Liver (tissue), 9 donors: ENCODE data around the gene TAS2R16. TPM values are rescaled to one million over a fixed set of nuclear protein-coding genes. Genes with fewer than 3 reads are reported as not detected.

Experiments
- DNase-seq: peaks from one replicate; pipeline ENCODE4 v3.0.0-alpha.2; 2017; ENCODE audit warnings: low spot score
- H3K27ac ChIP-seq, 2 donors: one replicate each; pipeline ENCODE4 v1.7.0; 2013; ENCODE audit warnings: inconsistent platforms in 2 of 2, low read length in 2 of 2, control low read depth in 1 of 2, low read depth in 1 of 2, mild to moderate bottlenecking in 1 of 2
- H3K27me3 ChIP-seq, 4 donors: one replicate each; pipeline versions ENCODE4 v1.6.1 to v1.7.0; 2013; ENCODE audit warnings: low read length in 3 of 4, inconsistent platforms in 1 of 4, mild to moderate bottlenecking in 1 of 4, moderate library complexity in 1 of 4; ENCODE audit not compliant: control insufficient read depth in 4 of 4, insufficient read depth in 4 of 4
- H3K36me3 ChIP-seq, 4 donors: one replicate each; pipeline versions ENCODE4 v1.6.1 to v1.7.0; 2013; ENCODE audit warnings: low read length in 3 of 4, mild to moderate bottlenecking in 3 of 4, low read depth in 1 of 4, moderate library complexity in 1 of 4; ENCODE audit not compliant: control insufficient read depth in 4 of 4, insufficient read depth in 3 of 4
- H3K4me1 ChIP-seq, 4 donors: one replicate each; pipeline versions ENCODE4 v1.6.1 to v1.7.0; 2013; ENCODE audit warnings: low read length in 3 of 4, mild to moderate bottlenecking in 3 of 4, moderate library complexity in 1 of 4; ENCODE audit not compliant: control insufficient read depth in 4 of 4, insufficient read depth in 4 of 4
- H3K4me3 ChIP-seq, 3 donors: one replicate each; pipeline versions ENCODE4 v1.6.1 to v1.7.0; 2013; ENCODE audit warnings: low read length in 3 of 3, control low read depth in 1 of 3, low read depth in 1 of 3, mild to moderate bottlenecking in 1 of 3
- H3K9ac ChIP-seq, 2 donors: one replicate each; pipeline ENCODE4 v1.7.0; 2013; ENCODE audit warnings: low read length in 2 of 2, mild to moderate bottlenecking in 2 of 2, moderate library complexity in 2 of 2, control low read depth in 1 of 2, low read depth in 1 of 2
- H3K9me3 ChIP-seq, 4 donors: one replicate each; pipeline versions ENCODE4 v1.6.1 to v1.7.0; 2013; ENCODE audit warnings: low read length in 3 of 4; ENCODE audit not compliant: control insufficient read depth in 4 of 4
- CTCF ChIP-seq: fragments of 150-350 bp; IDR thresholded peaks from 2 replicates; pipeline ENCODE4 v1.5.1; 2017; ENCODE audit warnings: improper control_type of control experiment, low read depth, low read length; ENCODE audit not compliant: missing input control
- EGR1 ChIP-seq, 2 donors: IDR thresholded peaks; 2 replicates each; pipeline ENCODE4 v1.6.1; 2016 to 2018; ENCODE audit warnings: antibody characterized with exemption in 2 of 2, low read depth in 2 of 2
- FOXA1 ChIP-seq: IDR thresholded peaks from 2 replicates; pipeline ENCODE4 v1.6.1; 2016; ENCODE audit warnings: antibody characterized with exemption
- FOXA2 ChIP-seq: IDR thresholded peaks from 2 replicates; pipeline ENCODE4 v1.6.1; 2016; ENCODE audit warnings: antibody characterized with exemption
- GABPA ChIP-seq, 2 donors: IDR thresholded peaks in 1 of 2; conservative IDR thresholded peaks in 1 of 2; 2 replicates each; pipeline ENCODE4 v1.6.1; 2016; ENCODE audit warnings: antibody characterized with exemption in 2 of 2, mild to moderate bottlenecking in 1 of 2, moderate library complexity in 1 of 2
- HNF4A ChIP-seq, 2 donors: conservative IDR thresholded peaks; 2 replicates each; pipeline ENCODE4 v1.6.1; 2016; ENCODE audit warnings: antibody characterized with exemption in 2 of 2, mild to moderate bottlenecking in 2 of 2
- HNF4G ChIP-seq: IDR thresholded peaks from 2 replicates; pipeline ENCODE4 v1.6.1; 2016; ENCODE audit warnings: antibody characterized with exemption
- JUND ChIP-seq, 2 donors: IDR thresholded peaks; 2 replicates each; pipeline ENCODE4 v1.6.1; 2016; ENCODE audit warnings: antibody characterized with exemption in 2 of 2
- MAX ChIP-seq: IDR thresholded peaks from 2 replicates; pipeline ENCODE4 v1.6.1; 2016; ENCODE audit warnings: antibody characterized with exemption
- NR2F2 ChIP-seq: IDR thresholded peaks from 2 replicates; pipeline ENCODE4 v1.6.1; 2016; ENCODE audit warnings: antibody characterized with exemption
- RAD21 ChIP-seq, 2 donors: IDR thresholded peaks; 2 replicates each; pipeline ENCODE4 v1.6.1; 2016; ENCODE audit warnings: antibody characterized with exemption in 2 of 2, mild to moderate bottlenecking in 2 of 2
- RXRA ChIP-seq, 2 donors: IDR thresholded peaks; 2 replicates each; pipeline ENCODE4 v1.6.1; 2017 to 2018; ENCODE audit warnings: antibody characterized with exemption in 2 of 2, mild to moderate bottlenecking in 1 of 2
- SP1 ChIP-seq: IDR thresholded peaks from 2 replicates; pipeline ENCODE4 v1.6.1; 2018; ENCODE audit warnings: antibody characterized with exemption, mild to moderate bottlenecking
- TAF1 ChIP-seq: conservative IDR thresholded peaks from 2 replicates; pipeline ENCODE4 v1.6.1; 2016; ENCODE audit warnings: antibody characterized with exemption, mild to moderate bottlenecking
- YY1 ChIP-seq: IDR thresholded peaks from 2 replicates; pipeline ENCODE4 v1.6.1; 2016; ENCODE audit warnings: antibody characterized with exemption, mild to moderate bottlenecking
- ZBTB33 ChIP-seq: IDR thresholded peaks from 2 replicates; pipeline ENCODE4 v1.6.1; 2016; ENCODE audit warnings: antibody characterized with exemption
- WGBS: extraction: QIAGEN DNeasy Blood & Tissue Kit; methylation state at CpG from one replicate; pipeline ENCODE4 v1.1.7; 2013; 5-methylcytosine and 5-hydroxymethylcytosine counted together
- polyA plus RNA-seq, 2 donors: library from polyadenylated mRNA; stranded (reverse) in 1 of 2; unstranded in 1 of 2; fragments of 200-250 nt in 1 of 2; fragments of >200 nt in 1 of 2; fragmentation: Nextera tagmentation in 1 of 2; extraction: Ambion mirVana in 1 of 2; gene quantifications; one replicate each; pipeline versions ENCODE4 v1.2.1 to v1.2.3, GENCODE V29; 2013 to 2015
- total RNA-seq, 2 donors: library from RNA; depleted of rRNA; stranded (reverse); fragments of >200 nt; gene quantifications; one replicate each; pipeline ENCODE4 v1.2.3, GENCODE V29; 2014
- donor health status: healthy.
- donor health status: healthy.
- donor health status: healthy.
- donor health status: healthy.
- donor health status: healthy.

TAS2R16 gene
- total and polyA plus RNA-seq, 4 donors = not detected

GRCh38 chr7:123022576-123022975 lies 27.1 kb upstream of the TAS2R16 start:
- WGBS = 64% methylated on average over 1 of the region's 1 CpG
- H3K4me3 ChIP-seq = no peak overlapping the region
- no peak overlapping the region for H3K27ac ChIP-seq
- H3K36me3 ChIP-seq = no peaks in the 10 kb centered on the region
- TF ChIP-seq RAD21 (IDR thresholded peaks at IDR 0.05) (no peak), JUND (IDR thresholded peaks at IDR 0.05) (no peak), CTCF (no peak), MAX (no peak)
- no peaks in the 10 kb centered on the region for H3K4me1 ChIP-seq
- no peak overlapping the region for H3K9ac ChIP-seq
- no peak for DNase-seq
- H3K27me3 ChIP-seq = no peaks in the 10 kb centered on the region
- no peaks in the 10 kb centered on the region for H3K9me3 ChIP-seq

GRCh38 chr7:123012435-123012834 lies 16.9 kb upstream of the TAS2R16 start:
- Histone ChIP-seq H3K4me1 (no peaks in the 10 kb centered on the region), H3K9ac (no peak overlapping the region), H3K4me3 (no peak overlapping the region), H3K27ac (no peak overlapping the region), H3K36me3 (no peaks in the 10 kb centered on the region), H3K27me3 (no peaks in the 10 kb centered on the region), H3K9me3 (no peaks in the 10 kb centered on the region)
- no peak for TF ChIP-seq NR2F2
- TF ChIP-seq JUND (IDR thresholded peaks at IDR 0.05) = no peak
- no peak for DNase-seq

GRCh38 chr7:123011766-123012369 lies 16.4 kb upstream of the TAS2R16 start:
- no peak overlapping the region for H3K4me3 ChIP-seq
- no peaks in the 10 kb centered on the region for H3K27me3 ChIP-seq
- no peak for TF ChIP-seq RXRA (IDR thresholded peaks at IDR 0.05)
- TF ChIP-seq ZBTB33 = no peak
- TF ChIP-seq FOXA2 = no peak
- no peak for TF ChIP-seq EGR1 (IDR thresholded peaks at IDR 0.05; ENCODE audit: low read depth in 2 of 2)
- TF ChIP-seq CTCF = no peak
- no peak for TF ChIP-seq FOXA1
- no peak for TF ChIP-seq HNF4G
- TF ChIP-seq HNF4A (conservative IDR thresholded peaks at IDR 0.05) = no peak
- TF ChIP-seq JUND (IDR thresholded peaks at IDR 0.05) = no peak
- no peak for TF ChIP-seq GABPA (IDR thresholded peaks at IDR 0.05 in 1 of 2, conservative IDR thresholded peaks at IDR 0.05 in 1 of 2)
- no peak for TF ChIP-seq TAF1
- TF ChIP-seq NR2F2 = no peak
- TF ChIP-seq RAD21 (IDR thresholded peaks at IDR 0.05) = no peak
- TF ChIP-seq SP1 = no peak
- TF ChIP-seq YY1 = no peak
- TF ChIP-seq MAX = no peak
- no peak overlapping the region for H3K27ac ChIP-seq
- DNase-seq = no peak
- WGBS = 72% methylated on average over 2 of the region's 2 CpGs
- no peaks in the 10 kb centered on the region for H3K4me1 ChIP-seq
- no peaks in the 10 kb centered on the region for H3K9me3 ChIP-seq
- H3K9ac ChIP-seq = no peak overlapping the region
- H3K36me3 ChIP-seq = no peaks in the 10 kb centered on the region
